ENCODE data around the gene GZF1.

GZF1 gene

DNA sequence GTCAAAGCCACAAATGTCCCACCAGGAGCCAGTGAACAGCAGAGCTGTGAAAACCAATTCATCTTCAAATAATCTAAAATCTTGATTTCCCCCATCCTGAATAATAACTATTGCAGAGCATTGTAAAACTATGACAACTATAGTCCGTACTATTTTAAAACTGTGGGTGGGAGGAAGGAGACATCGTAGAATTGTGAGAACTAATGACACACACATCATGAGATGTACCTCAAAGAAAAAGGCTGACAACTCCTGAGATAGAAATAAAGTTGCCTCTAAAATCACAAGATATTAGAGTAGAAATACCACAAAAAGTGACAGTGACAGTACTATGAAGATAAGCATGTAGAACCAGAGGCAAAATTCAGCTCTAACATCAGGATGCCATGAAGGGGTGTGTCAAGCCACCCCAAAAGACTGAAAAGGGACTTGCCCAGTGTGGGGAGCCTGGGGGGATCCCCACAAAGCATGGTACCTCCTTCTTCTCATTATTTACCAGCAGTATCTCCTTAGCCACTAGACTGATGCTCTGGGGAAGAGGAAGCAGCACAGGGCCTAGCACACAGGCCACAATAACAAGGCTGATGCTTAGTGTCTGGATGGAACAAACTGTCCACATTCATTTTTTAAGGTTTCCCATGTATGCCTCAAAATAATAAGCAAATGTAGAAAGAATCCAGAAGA lies 45.9 kb downstream of the GZF1 start:
- no peak for DNase-seq (ENCODE audit: low read depth in 2 of 2)

DNA sequence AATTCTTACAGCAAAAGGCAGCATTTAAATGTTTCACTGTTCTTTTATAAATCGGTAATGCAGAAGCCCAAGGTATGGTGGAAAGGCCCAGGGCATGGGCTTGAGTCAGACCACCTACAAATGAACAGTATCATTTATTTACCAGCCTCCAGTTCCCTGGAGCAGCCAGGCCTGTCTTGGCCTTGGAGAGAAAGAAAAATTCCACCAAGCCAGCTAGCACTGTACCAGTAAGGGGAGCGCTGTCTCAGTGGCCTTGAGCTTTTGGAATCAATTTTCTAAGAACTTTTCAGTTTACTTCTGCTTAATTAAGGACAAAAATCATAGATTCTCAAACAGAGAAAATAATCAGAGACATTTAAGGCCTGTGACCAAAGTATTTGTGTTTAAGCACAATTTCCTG lies 47.0 kb downstream of the GZF1 start:
- no peak for DNase-seq (ENCODE audit: low read depth in 2 of 2)

DNA sequence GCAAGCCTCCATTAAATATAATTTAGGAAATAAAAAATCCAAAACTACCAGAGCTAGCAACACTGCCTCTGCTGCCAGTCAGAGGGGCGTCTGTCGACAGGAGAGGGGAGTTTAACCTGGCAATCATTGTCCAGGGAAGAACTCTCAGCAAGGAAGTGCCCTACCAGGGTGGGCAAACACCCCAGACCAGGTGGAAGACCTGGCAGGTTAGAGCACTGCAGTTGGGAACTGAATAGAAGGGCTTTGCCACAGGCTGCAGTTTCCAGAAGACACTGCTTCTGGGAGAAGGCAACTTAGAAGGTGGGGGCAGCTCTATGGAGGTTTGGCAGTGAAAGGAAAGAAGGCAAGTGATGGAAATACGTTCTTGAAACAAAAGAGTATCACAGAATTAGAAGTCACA lies 47.8 kb downstream of the GZF1 start:
- no peak for DNase-seq (ENCODE audit: low read depth in 2 of 2)

GRCh38 chr20:23410916-23411695 lies 49.1 kb downstream of the GZF1 start:
- DNase-seq (ENCODE audit: low read depth in 2 of 2): no peak

GRCh38 chr20:23412026-23412425 lies 50.0 kb downstream of the GZF1 start:
- DNase-seq (ENCODE audit: low read depth in 2 of 2): no peak

DNA sequence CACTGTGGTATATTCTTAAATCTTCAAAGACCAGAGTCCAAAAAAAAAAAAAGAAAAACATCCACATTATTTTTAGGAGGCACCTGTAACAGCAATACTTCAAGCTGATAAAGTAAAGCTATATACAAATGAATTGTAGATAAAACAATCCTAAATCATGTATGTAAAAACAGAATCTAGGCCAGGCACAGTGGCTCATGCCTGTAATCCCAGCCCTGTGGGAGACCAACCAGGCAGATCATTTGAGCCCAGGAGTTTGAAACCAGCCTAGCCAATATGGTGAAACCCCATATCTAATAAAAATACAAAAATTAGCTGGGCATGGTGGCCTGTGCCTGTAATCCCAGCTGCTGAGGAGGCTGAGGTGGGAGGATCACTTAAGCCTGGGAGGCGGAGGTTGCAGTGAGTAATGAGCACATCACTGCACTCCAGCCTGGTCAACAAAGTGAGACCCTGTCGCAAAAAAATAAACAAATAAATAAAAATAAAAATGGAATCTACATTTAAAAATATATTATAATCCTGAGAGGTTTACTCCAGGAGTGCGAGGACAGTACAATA lies 52.0 kb downstream of the GZF1 start:
- DNase-seq (ENCODE audit: low read depth in 2 of 2): no peak

- DNase-seq (ENCODE audit: low read depth in 2 of 2): no peak
These were observed 52.7 kb downstream of the GZF1 start for GRCh38 chr20:23414526-23415188.

DNA sequence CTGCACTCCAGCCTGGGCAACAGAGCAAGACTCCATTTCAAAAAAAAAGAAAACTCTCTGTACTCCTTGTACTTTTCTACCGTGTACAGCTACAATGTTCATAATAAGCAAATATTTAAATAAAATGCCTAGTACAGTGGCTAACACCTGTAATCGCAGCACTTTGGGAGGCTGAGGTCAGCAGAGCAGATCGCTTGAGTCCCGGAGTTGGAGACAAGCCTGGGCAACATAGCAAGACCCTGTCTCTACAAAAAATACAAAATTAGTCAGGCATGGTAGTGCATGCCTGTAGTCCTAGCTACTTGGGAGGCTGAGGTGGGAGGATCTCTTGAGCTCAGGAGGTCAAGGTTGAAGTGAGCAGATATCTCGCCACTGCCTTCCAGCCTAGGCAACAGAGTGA lies 53.6 kb downstream of the GZF1 start:
- DNase-seq (ENCODE audit: low read depth in 2 of 2): no peak

GRCh38 chr20:23415959-23416583 lies 54.1 kb downstream of the GZF1 start:
- DNase-seq (ENCODE audit: low read depth in 2 of 2): no peak

GRCh38 chr20:23417861-23418260 lies 55.9 kb downstream of the GZF1 start:
- DNase-seq (ENCODE audit: low read depth in 2 of 2): no peak

DNA sequence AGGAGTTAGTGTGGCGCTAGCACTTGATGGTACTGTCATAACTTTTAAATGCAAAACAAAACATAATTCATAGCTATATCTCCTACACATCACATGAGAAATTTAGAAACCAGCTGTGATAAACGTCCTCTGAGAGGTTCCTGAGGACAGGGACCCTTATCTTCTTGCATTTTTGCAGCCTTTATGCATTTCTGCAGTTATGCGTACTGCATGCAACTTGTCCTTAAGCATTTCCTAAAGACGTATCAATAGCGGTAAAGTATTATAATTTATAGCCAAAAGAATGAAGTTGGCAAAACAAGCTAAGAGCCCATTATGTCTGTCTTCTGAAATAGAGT lies 57.6 kb downstream of the GZF1 start:
- DNase-seq (ENCODE audit: low read depth in 2 of 2): no peak

DNA sequence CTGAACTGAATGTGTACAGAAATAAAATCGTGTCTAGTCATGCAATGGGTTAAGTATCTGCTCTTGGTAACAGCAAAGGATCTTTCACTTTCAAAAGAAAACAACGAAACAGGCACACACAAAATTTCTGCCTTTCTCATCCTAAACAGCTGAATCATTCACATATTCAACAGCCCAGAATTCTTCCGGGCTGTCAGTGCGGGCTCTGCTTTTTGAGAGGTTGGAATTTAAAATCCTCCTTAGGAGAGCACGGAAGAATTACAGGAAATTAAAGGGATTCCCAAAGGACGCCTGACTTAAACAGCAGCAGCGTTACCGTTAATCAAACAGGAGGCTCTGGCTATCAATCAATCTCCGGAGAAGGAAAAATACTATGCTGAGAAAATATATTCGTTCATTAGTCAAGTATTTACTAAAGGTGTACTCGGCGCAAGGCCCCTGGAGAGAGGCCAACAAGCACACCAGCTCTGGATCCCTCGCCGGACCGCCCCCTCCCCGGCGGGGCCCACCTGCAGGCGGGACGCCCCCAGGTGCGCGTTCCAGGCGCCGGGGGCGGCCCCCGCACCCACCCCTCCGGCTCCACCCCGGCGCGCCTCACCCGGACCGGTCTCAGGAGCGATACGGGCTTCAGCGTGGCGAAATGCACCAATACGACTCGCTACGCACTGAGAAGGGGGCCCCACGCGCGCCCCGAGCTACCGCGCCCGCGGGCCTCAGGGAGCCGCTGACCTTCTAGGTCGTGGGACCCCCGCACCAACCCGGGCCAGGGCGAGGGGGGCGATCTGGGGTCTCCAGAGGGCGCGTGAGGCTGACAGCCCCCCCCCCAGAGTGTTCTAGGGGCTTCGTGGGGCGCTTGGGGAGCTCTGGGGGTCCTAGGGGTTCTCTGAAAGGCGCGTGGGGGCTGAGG lies 58.3 kb downstream of the GZF1 start:
- peak; percentile 19 to 26 for DNase-seq (ENCODE audit: low read depth in 2 of 2)

GRCh38 chr20:23420943-23421931 lies 59.3 kb downstream of the GZF1 start, which contains the start of gene NAPB:
Gene NAPB, minus strand, starts transcription at chr20:23421488. Its CDS starts 86 bp downstream, at chr20:23421402.
- DNase-seq (ENCODE audit: low read depth in 2 of 2): peak; percentile 56 to 66
